HG02763 (cell line): Measurements from ENCODE around the gene RAB11FIP3.

Source experiments
- ATAC-seq: cut with Tn5 transposase; IDR thresholded peaks from one replicate; pipeline ENCODE4 v1.9.1; 2021; ENCODE audit warnings: mild to moderate bottlenecking, moderate library complexity; ENCODE audit not compliant: unreplicated experiment

The RAB11FIP3 gene

DNA sequence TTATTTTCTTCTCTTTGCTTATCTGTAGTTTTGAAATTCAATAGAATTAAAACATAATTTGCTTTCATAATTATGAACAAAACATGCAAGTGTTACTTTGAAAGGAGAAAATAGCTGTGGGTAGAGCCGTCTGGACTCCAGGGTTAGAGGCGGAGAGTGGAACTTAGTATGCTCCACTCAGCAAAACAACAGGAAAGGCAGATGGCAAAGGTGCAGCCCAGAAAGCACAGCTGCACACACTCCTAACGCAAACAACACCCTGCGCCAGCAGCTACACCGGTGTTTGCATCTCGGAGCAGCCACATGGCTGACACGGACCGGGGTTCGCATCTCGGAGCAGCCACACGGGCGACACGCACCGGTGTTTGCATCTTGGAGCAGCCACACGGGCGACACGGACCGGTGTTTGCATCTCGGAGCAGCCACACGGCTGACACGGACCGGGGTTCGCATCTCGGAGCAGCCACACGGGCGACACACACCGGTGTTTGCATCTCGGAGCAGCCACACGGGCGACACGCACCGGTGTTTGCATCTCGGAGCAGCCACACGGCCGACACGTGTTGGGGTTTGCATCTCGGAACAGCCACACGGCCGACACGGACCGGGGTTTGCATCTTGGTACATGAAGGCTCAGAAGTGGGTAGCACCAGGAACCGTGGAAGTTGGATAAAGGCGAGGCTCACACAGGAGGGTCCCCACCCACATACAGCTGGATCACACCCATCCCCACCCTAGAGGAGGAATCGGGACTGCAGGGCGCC, 89.9 kb downstream of the RAB11FIP3 start:
- ATAC-seq, result no peak

DNA sequence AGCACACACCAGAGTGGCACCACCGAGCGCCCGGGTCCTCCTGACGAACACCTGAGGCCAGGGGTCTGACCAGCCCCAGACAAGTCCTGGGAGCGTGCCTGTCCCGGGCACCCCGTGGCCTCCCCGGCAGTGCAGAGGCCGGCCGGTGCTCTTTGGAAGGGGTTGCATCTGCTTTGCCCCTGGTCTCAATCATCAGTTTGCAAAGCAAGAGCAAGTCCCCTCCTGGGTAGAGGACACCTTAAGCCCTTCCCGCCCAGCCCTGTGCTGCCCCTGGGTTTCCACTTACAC, 90.4 kb downstream of the RAB11FIP3 start:
- no peak for ATAC-seq

DNA sequence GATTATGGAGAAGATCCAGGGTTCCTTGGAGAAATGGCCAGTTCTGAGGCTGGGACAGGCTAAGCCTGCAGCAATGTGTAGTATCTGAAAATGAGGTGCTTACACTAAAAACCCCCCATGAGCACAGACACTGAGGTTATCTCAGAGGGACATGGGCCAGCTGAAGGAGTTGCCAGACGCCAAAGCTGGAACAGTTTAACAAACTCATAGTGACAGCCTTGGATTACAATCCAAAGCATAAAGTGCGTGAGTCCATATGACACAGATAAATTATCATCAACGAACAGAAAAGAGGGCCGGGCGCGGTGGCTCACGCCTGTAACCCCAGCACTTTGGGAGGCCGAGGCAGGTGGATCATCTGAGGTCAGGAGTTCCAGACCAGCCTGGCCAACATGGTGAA, 90.9 kb downstream of the RAB11FIP3 start:
- no peak for ATAC-seq

DNA sequence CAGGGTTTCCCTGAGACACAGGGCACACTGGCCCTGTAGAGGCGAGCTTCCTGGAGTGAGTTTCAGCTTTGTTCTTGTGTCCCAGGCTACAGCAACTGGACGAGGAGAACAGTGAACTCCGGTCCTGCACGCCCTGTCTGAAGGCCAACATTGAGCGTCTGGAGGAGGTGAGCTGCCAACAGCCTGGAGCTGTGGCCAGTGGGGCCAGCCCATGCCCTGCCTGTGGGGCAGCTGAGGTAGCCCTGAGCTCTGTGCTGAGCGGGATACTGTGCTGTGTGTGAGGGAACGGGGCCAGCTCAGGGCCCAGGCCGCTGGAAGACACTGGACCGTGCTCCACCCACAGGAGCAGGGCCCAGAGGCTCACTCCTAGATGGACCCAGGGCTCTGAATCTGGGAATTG, 93.4 kb downstream of the RAB11FIP3 start:
- ATAC-seq, result no peak

DNA sequence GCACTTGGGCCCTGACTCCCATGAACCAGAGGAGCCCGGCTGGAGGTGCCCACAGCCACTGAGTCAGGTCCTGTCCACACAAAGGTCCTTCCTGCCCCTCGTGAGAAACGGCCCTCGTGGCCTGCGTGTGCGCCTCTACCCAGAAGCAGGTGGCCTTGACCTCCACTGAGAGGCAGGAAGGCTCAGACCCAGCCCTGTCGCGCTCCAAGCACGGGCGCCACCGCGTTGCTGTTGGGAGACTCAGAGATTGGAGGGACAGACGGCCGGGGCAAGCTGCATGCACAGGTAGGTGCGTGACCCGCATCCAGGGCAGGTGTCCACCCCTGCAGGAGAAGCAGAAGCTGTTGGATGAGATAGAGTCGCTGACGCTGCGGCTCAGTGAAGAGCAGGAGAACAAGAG, 94.0 kb downstream of the RAB11FIP3 start:
- ATAC-seq, result no peak

DNA sequence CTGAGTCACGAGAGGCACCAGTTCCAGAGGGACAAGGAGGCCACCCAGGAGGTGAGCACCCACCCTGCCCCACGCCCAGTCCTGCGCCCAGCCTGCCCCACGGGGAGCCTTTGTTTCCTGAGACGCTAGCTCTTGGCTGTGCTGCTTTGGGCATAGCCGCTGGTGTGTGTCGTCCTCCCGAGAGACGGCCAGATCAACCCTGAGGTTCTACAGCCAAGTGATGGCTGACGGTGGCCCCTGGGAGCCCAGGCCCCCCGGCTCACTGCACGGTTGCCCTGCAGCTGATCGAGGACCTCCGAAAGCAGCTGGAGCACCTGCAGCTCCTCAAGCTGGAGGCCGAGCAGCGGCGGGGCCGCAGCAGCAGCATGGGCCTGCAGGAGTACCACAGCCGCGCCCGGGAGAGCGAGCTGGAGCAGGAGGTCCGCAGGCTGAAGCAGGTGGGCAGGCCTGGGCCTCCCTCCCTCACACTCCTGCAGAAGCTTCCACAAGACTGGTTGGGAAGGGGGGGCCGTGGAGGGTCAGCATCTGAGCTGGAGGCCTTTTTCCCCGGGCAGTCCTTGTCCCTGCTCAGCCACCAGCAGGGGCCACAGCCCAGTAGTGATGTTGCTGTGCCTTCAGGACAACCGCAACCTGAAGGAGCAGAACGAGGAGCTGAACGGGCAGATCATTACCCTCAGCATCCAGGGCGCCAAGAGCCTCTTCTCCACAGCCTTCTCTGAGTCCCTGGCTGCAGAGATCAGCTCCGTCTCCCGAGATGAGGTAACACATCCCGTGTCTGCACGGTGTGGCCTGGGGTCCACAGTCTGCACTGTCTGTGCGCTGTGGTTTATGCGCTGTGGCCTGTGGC, 94.6 kb downstream of the RAB11FIP3 start:
- ATAC-seq, result no peak

DNA sequence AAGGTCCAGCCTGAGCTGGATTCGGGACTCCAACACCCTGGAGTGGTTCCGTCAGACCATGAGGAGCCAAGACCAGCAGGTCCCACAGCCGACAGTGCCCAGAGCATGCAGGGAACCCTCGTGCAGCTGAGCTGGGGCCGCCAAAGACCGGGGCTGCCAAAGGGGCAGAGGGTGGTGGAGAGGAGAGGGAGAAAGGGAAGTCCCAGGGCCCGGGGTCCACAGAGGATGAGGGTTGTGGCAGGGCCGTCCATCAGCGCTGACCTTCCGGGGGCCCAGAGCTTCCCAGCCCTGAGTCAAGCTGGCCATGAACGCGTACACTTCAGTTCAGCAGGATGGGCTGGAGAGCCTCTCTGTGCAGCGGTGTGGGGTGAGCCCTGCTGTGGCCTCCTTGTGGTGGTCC, 95.4 kb downstream of the RAB11FIP3 start:
- ATAC-seq, result no peak

DNA sequence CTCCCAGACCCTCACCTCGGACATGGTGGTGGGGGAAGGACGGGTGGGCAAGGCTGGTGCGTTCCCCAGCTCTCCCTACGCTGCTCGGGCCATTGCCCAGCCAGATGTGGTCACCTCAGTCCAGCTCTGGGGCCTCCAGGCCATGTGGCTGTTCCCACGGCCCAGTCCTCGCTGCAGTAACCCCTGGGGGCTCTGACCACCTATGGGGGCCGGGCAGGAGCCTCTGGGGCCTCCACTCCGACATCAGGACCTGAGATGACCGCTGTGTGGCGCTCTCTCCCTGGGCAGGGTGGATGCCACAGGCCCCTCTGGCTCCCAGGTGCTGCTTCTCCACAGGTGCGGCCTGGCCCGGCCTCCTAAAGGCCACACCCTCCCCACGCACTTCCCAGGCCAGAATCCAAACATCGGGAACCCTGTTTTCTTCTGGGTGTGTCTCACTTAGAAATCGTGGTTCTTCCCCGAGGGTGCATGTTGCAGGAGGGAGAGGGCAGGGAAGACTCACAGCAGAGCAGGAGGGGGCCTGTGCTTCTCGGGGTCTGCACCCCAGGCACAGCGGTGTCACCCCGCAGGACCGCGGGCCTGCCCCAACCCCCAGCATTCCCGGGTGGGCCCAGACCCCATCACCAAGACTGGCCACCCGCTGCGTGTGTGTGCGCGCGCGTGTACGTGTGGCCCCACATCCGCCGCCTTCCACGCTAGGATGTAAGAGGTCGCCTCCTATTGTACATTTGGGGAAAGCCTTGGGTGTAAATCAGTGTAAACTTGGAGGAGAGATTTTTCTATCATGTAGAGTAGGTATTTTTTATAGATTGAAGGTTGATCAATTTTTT, 96.1 kb downstream of the RAB11FIP3 start:
- ATAC-seq, result no peak

DNA sequence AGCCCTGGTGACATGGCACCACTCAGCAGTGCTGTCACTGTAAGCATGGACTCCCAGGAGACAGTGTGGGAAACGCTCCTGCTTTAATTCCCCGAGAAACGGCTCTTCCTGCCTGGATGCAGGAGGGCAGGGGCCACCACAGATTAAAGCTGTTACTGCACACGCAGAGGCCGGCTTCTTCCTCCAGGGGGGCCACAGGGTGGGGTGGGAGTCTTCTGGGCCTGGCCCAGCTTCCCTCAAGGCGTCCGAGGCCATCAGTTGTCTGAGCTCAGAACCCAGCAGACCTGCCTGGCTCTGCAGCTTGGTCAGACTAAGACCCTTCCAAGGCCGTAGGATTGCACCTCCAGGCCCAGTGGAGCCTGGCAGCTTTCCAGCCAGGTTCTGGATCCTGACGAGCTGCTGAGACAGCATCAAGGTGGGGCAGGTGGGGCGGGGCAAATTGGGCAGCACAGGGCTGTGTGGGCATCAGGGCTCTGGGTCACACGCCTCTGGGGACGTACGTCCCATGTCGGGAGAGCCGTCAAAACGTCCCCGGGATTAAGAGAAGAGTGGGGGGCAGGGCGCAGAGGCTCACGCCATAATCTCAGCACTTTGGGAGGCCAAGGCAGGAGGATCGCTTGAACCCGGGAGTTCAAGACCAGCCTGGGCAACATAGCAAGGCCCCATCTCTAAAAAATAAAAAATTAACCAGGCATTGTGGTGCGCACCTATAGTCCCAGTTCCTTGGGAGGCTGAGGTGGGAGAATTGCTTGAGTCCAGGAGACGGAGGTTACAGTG, 97.1 kb downstream of the RAB11FIP3 start:
- ATAC-seq, result no peak

DNA sequence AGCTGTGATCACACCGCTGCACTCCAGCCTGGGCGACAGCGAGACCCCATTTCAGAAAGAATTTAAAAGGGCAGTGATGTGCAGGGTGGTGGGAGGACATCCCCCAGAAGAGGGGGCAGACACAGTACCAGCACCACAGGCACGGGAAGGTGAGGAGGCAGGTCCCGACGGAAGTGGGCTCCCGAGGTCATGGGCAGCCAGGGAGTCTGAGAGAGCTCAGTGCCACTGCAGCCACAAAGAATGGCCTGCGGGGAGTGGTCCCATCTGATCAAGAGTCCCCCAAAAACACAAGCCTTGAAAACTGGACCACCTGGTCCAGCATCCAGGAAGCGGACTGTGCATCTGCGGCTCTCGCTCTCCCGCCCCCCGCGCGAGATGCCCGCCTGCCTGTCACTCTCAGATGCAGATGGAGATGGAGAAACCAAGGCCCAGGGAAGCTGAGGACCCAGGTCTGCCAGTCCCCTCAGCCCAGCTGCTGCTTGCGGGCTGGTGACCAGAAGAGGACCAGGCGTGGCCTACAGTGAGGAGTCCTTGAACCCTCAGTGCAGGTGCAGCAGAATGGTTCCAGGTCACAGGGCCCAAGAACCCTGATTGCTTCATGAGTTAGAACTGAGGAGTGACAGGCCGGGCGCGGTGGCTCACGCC, 97.8 kb downstream of the RAB11FIP3 start:
- ATAC-seq, result no peak

DNA sequence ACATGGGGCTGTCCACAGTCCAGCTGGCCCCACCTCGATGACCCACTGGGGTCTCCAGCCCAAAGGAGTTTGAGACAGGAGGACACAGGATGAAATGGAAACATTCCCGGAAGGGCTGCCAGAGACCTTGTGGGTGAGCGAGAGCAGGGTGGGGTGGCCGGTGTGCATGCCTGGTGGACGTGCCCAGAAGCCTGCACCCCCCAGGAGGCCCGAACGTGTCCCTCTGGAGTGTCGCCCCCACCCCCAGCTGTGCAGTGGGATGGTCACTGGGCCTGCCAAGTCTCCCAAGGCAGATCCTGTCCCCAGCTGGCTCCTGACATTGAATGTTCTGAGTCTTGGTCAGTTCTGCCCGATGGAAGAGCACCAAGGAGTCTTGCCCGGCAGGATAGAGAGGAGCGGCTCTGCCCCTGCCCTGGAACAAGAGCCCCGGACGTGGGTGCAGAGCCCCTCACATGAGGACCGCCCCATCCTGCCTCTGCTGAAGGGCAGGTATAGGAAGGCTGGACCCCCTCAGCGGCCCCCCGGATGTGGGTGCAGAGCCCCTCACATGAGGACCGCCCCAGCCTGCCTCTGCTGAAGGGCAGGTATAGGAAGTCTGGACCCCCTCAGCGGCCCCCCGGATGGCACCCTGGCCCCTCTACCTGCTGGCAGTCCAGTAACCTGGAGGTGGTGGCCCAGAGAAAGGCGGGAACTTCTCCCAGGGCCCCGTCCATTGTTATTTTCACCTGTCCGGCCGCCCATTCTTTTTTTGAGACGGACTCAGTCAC, 99.0 kb downstream of the RAB11FIP3 start:
- no peak for ATAC-seq

DNA sequence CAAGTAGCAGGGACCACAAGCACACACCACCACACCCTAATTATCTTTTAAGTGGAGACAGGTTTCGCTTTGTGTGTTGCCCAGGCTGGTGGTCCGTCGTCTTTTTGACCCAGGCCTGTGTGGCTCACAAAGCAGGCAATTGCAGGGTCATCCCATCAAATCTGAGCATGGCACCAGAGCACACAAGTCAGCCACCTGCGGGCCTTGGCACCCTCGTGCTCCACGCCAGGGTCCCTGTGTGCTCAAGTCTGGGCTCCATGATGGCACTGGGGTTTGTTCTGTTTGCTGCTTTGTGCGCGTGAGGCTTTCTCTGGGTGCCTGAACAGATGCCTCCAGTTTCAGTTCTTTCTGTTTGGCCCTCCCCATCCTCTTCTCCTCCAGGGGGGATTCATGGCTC, 99.7 kb downstream of the RAB11FIP3 start:
- ATAC-seq, result no peak

DNA sequence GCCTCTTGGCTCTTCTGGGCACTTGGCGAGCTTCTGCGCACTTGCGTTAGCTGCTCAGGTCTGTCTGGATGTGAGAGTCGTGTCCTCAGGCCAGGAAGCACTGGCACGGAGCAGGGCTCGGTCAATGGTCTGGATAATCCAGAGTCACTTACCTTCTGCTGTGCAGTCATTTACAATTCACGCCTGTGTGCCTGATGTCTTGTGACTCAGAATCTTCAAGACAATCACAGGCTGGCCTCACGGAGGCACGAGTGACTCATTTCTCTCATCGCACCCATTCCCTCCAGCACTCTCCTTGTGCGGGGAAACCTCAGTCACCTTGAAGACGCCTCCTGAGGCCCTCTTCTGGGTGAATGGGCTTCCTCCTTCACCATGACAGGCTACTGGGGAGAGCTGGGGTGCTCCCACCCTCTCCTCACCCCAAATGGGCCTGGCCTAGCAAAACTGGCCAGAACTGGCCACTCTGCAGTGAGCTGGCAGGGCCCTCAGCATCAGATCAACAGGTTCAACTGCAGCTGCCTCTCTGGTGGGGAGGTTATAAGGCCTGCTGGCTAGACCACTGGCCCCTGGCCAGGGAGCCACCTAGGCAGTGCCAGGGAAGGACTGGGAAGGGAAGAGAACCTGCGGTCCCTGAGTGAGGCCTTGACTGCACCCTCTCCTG, 100.2 kb downstream of the RAB11FIP3 start:
- no peak for ATAC-seq

DNA sequence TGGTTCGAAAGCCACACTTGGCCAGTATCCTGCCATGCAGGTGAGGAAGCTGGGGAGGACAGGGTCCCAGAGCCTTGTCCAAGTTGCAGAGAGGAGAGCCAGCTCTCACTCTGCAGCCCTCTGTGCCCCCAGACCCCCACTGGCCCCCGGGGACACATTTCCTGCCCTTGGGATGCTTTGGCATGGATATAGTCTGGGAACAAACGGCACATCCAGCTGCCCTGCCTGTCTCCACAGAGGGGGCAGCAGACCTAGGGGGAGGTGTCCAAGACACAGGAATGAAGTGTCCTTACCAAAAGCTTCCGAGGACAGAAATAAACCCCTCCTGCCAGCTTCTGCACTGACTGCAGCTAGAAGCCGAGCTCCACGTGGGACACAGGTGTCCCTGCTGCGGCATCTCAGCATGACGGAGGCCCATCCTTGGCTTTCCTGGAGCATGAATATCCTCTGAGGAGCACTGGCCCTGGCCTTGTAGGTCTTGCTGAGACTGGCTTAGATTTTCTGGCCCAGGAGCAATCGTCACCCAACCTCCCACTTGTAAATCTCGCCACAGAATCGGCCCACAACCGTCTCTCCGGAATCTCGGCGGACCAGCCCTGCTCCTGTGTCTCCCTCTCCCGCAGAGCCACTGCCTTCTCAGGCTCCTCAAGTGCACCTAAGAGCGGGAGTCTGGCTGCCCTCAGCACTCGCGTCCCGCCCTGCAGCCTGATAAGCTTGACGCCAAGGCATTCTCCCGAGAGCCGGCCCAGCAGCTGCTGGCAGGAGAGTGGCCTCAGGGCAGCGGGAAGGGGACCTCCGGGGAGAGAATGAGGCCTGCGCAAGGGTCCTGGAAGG, 100.9 kb downstream of the RAB11FIP3 start:
- no peak for ATAC-seq

DNA sequence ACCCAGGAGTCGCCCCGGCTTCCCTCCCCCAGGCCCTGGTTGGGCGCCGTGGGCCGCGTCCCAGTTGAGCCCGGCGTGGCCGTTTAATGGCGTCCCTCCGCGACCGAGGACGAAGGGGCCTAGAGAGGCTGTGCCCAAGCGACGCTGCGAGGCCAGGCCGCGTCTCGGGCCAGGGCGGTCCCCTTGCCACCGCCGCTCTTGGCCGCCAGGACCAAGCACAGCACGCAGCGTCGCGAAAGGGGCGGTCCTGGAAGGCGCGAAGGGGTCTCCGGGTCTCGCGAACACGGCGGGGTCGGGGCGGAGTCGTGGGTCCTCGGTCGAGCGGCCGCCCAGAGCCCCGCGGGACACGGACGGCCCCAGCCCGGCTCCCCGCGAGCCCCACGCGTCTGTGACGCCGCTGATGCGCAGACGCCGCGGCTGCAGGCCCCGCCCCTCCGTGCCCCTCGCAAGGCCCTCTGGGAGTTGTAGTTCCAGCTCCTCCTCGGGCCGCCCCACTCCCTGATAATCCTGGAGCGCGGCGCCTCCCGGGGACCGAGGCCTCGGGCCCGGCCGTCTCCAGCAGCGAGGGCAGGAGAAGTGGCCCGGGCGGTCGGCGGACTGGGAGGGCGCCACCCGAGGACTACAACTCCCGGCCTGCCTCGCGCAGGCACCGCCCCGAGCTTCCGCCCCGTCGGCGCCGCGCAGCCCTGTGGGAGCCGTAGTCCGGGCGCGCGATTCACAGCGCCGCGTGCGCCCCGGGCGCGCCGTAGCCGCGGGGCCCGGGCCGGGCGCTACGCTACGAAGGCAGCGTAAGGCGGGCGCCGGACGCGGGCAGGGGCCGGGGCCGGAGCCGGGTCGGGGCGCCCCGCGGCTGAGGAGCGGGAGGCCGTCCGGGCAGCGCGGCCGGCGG, 101.8 kb downstream of the RAB11FIP3 start, which contains the start of gene CAPN15:
Gene CAPN15 (plus strand): TSS at position 698 of the 889 bp plus-strand sequence. CDS start 19,127 bp downstream, outside the sequence.
- ATAC-seq, result peak; percentile 69

DNA sequence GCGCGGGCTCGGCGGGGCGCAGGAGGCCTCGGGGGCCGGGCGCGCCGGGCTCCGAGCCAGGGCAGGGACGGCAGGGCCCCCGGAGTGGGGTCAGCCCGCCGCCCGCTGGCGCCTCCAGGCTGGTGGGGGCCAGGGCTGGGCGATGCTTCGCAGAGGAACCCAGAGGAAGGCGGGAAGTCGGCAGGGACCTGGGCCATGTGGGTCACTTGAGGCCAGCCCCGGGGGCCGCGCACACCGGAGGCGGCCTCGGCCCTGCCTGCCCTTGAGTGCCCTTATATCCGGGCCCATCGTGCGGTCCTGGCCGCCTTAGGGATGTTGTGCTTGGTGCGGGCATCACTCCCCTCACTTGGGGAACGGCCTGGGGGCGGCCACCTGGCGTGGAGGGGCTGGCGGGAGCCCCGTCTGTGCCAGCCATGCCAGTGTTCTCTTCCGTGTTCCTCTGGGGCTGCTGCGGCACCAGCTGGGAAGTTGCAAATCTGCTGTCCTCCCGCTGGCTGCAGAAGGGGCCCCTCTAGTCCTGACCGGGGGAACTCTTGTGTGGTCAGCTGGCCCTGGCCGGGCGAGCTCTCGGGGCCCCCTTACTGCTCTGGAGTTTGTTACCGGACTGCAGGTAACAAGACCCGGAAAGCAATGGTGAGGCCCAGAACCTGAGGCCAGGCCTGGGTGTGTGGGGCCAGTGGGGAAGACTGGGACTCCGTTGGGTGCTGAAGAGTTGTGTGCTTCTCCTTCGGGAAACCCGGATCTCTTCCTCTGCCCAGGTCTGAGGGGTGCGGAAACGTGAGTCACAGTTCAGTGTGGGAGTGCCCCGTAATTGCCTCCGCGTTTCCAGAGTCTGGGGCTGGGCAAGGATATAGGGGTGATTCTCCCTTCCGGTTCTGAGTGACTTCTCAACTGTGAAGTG, 102.9 kb downstream of the RAB11FIP3 start:
- ATAC-seq, result peak; percentile 6
